Right hindlimb (tissue), 1 donor: ENCODE data around the gene LRRC15.
A peak's percentile ranks its signal among the peaks of the same experiment; 100 is the strongest.

Experiments
- DNase-seq: peaks from one replicate; pipeline ENCODE4 v3.0.0-alpha.2; 2018

Gene LRRC15

GRCh38 chr3:194369522-194370279 lies at the start of gene LRRC15:
Gene LRRC15 (minus strand): TSS chr3:194369743. CDS start chr3:194361043, 8,700 bp downstream.
- DNase-seq: peak; percentile 55

- DNase-seq: no peak
Observed at GRCh38 chr3:194418671-194419070, 49.1 kb upstream of the LRRC15 start.

GRCh38 chr3:194407423-194407822 lies 37.9 kb upstream of the LRRC15 start:
- DNase-seq: no peak

- DNase-seq: no peak
Observed at GRCh38 chr3:194405766-194406165, 36.2 kb upstream of the LRRC15 start.

- DNase-seq: no peak
Observed at GRCh38 chr3:194404365-194405140, 35.0 kb upstream of the LRRC15 start.

GRCh38 chr3:194401868-194402329 lies 32.4 kb upstream of the LRRC15 start:
- no peak for DNase-seq

- no peak for DNase-seq
Observed at GRCh38 chr3:194401346-194401745, 31.8 kb upstream of the LRRC15 start.

- no peak for DNase-seq
Observed at GRCh38 chr3:194399874-194400411, 30.4 kb upstream of the LRRC15 start.

- no peak for DNase-seq
Observed at GRCh38 chr3:194399166-194399565, 29.6 kb upstream of the LRRC15 start, which contains the start of gene GP5. Gene GP5 (minus strand): TSS chr3:194399266. CDS start chr3:194398282, 984 bp downstream.

- no peak for DNase-seq
Observed at GRCh38 chr3:194397757-194398312, 28.3 kb upstream of the LRRC15 start.

- DNase-seq: peak; percentile 50
Observed at GRCh38 chr3:194396859-194397756, 27.6 kb upstream of the LRRC15 start.

GRCh38 chr3:194396539-194396858 lies 27.0 kb upstream of the LRRC15 start:
- DNase-seq: no peak

GRCh38 chr3:194395778-194396538 lies 26.4 kb upstream of the LRRC15 start:
- peak; percentile 82 for DNase-seq

- DNase-seq: no peak
Observed at GRCh38 chr3:194395212-194395611, 25.7 kb upstream of the LRRC15 start.

GRCh38 chr3:194392576-194392975 lies 23.0 kb upstream of the LRRC15 start:
- DNase-seq: no peak

GRCh38 chr3:194390835-194391234 lies 21.3 kb upstream of the LRRC15 start:
- no peak for DNase-seq

GRCh38 chr3:194389269-194389668 lies 19.7 kb upstream of the LRRC15 start:
- DNase-seq: no peak

- no peak for DNase-seq
Observed at GRCh38 chr3:194387926-194388418, 18.4 kb upstream of the LRRC15 start.

- no peak for DNase-seq
Observed at GRCh38 chr3:194387276-194387675, 17.7 kb upstream of the LRRC15 start.

GRCh38 chr3:194386648-194387047 lies 17.1 kb upstream of the LRRC15 start:
- no peak for DNase-seq

GRCh38 chr3:194386066-194386465 lies 16.5 kb upstream of the LRRC15 start:
- DNase-seq: no peak
